Measurements from ENCODE around the gene SERPIND1.

DNA sequence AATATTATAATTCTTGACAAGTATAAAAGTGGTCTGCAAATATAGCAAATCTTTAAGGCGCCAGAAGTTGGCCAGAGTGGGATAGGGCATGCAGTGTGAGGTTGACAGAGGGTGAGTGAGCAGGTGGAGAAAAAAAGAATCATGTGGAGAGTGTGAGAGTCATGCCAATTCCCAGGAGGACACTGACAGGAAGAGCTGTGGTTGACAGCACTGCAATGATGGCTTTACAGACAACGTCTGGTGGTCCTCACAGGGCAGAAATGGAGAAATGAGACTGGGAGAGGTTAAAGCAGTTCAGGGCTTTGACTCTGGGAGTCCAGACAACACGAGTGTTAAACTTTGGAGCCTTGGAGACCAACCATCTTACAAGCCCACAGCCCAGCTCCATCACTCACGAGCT lies 34.9 kb downstream of the SERPIND1 start:
- TF ChIP-seq BACH1 (IDR thresholded peaks at IDR 0.05; ENCODE audit: low read length) (no peak), JUN (IDR thresholded peaks at IDR 0.05; ENCODE audit: low read depth, low read length) (no peak), EGR1 (IDR thresholded peaks at IDR 0.05; ENCODE audit: borderline replicate concordance, low read depth, low read length) (no peak), CTCF (IDR thresholded peaks at IDR 0.05; ENCODE audit: control extremely low read depth in 1 of 3, insufficient read depth in 1 of 3, low read depth in 1 of 3, low read length in 3 of 3) (no peak), ZNF274 (IDR thresholded peaks at IDR 0.05; ENCODE audit: borderline replicate concordance, extremely low read depth, low read length) (no peak)

Data from H1 (cell line).